ENCODE results near the gene GALNT14. TPM values are rescaled to one million over a fixed set of nuclear protein-coding genes. Genes with fewer than 3 reads are reported as not detected.

Gene GALNT14
- total RNA-seq, 1 donor from 2014 or later, result 1.7 TPM

GRCh38 chr2:30935795-30936194 is 202.4 kb downstream of the GALNT14 start:
- H3K4me1 Mint-ChIP-seq, result no peaks in the 10 kb centered on the region
- TF ChIP-seq CTCF (IDR thresholded peaks at IDR 0.05; ENCODE audit: unreplicated experiment), result no peak
- H3K9me3 Mint-ChIP-seq, result no peaks in the 10 kb centered on the region
- no peak for DNase-seq (ENCODE audit: low spot score in 2 of 2, unreplicated experiment in 2 of 2)
- no peak overlapping the region for H3K4me3 Mint-ChIP-seq
- H3K36me3 Mint-ChIP-seq, result no peaks in the 10 kb centered on the region
- no peak overlapping the region for H3K27ac Mint-ChIP-seq
- peaks cover 18% of the 10 kb centered on the region for H3K27me3 Mint-ChIP-seq (ENCODE audit: low read depth)

- DNase-seq (ENCODE audit: low spot score in 2 of 2, unreplicated experiment in 2 of 2), result no peak
- H3K4me1 Mint-ChIP-seq, result no peaks in the 10 kb centered on the region
- peaks cover 8% of the 10 kb centered on the region for H3K27me3 Mint-ChIP-seq (ENCODE audit: low read depth)
- H3K9me3 Mint-ChIP-seq, result no peaks in the 10 kb centered on the region
- no peak overlapping the region for H3K27ac Mint-ChIP-seq
- H3K4me3 Mint-ChIP-seq, result no peak overlapping the region
- no peaks in the 10 kb centered on the region for H3K36me3 Mint-ChIP-seq
- TF ChIP-seq CTCF (IDR thresholded peaks at IDR 0.05; ENCODE audit: unreplicated experiment), result no peak
These were observed 204.2 kb downstream of the GALNT14 start for GRCh38 chr2:30934066-30934465.

GRCh38 chr2:30933496-30933895 is 204.7 kb downstream of the GALNT14 start:
- no peak overlapping the region for H3K4me3 Mint-ChIP-seq
- H3K27ac Mint-ChIP-seq, result no peak overlapping the region
- no peaks in the 10 kb centered on the region for H3K4me1 Mint-ChIP-seq
- no peaks in the 10 kb centered on the region for H3K9me3 Mint-ChIP-seq
- no peaks in the 10 kb centered on the region for H3K36me3 Mint-ChIP-seq
- peaks cover 4% of the 10 kb centered on the region for H3K27me3 Mint-ChIP-seq (ENCODE audit: low read depth)
- no peak for DNase-seq (ENCODE audit: low spot score in 2 of 2, unreplicated experiment in 2 of 2)
- TF ChIP-seq CTCF (IDR thresholded peaks at IDR 0.05; ENCODE audit: unreplicated experiment), result no peak

- H3K27ac Mint-ChIP-seq, result no peak overlapping the region
- H3K9me3 Mint-ChIP-seq, result no peaks in the 10 kb centered on the region
- H3K4me3 Mint-ChIP-seq, result no peak overlapping the region
- no peaks in the 10 kb centered on the region for H3K4me1 Mint-ChIP-seq
- H3K36me3 Mint-ChIP-seq, result no peaks in the 10 kb centered on the region
- no peaks in the 10 kb centered on the region for H3K27me3 Mint-ChIP-seq (ENCODE audit: low read depth)
- TF ChIP-seq CTCF (IDR thresholded peaks at IDR 0.05; ENCODE audit: unreplicated experiment), result no peak
- DNase-seq (ENCODE audit: low spot score in 2 of 2, unreplicated experiment in 2 of 2), result no peak
These were observed 205.4 kb downstream of the GALNT14 start for GRCh38 chr2:30932870-30933269.

GRCh38 chr2:30931841-30932407 is 206.3 kb downstream of the GALNT14 start:
- Mint-ChIP-seq H3K27me3 (ENCODE audit: low read depth) (no peaks in the 10 kb centered on the region), H3K4me1 (no peaks in the 10 kb centered on the region), H3K36me3 (no peaks in the 10 kb centered on the region), H3K4me3 (no peak overlapping the region), H3K27ac (no peak overlapping the region), H3K9me3 (no peaks in the 10 kb centered on the region)
- no peak for DNase-seq (ENCODE audit: low spot score in 2 of 2, unreplicated experiment in 2 of 2)
- TF ChIP-seq CTCF (IDR thresholded peaks at IDR 0.05; ENCODE audit: unreplicated experiment), result no peak

GRCh38 chr2:30930716-30931115 is 207.5 kb downstream of the GALNT14 start:
- TF ChIP-seq CTCF (IDR thresholded peaks at IDR 0.05; ENCODE audit: unreplicated experiment), result no peak
- Mint-ChIP-seq H3K4me1 (no peaks in the 10 kb centered on the region), H3K36me3 (no peaks in the 10 kb centered on the region), H3K27ac (no peak overlapping the region), H3K9me3 (no peaks in the 10 kb centered on the region), H3K4me3 (no peak overlapping the region), H3K27me3 (ENCODE audit: low read depth) (no peaks in the 10 kb centered on the region)
- DNase-seq (ENCODE audit: low spot score in 2 of 2, unreplicated experiment in 2 of 2), result no peak

Data from mesothelial cell of epicardium (in vitro differentiated cells).